Spleen (tissue), 11 donors: Measurements from ENCODE around the gene ADAMTS6. TPM values are rescaled to one million over a fixed set of nuclear protein-coding genes. Genes with fewer than 3 reads are reported as not detected.

Experiments used
- DNase-seq: peaks from one replicate; pipeline ENCODE4 v3.0.0-alpha.2; 2020
- H3K27ac ChIP-seq, 8 donors: fragments of 200-600 bp; sonication (generic) in 7 of 8; 1 replicate in 4 of 8; 2 replicates in 4 of 8; pipeline versions ENCODE4 v1.5.0 to v1.8.0; 2016 to 2021; ENCODE audit warnings: inconsistent platforms in 4 of 8, mild to moderate bottlenecking in 4 of 8, moderate library complexity in 1 of 8
- H3K27me3 ChIP-seq, 7 donors: fragments of 200-600 bp; sonication (generic) in 6 of 7; replicated peaks in 1 of 7; 1 replicate in 4 of 7; 2 replicates in 3 of 7; pipeline versions ENCODE4 v1.5.0 to v1.8.0; 2016 to 2021; ENCODE audit warnings: inconsistent platforms in 3 of 7, mild to moderate bottlenecking in 1 of 7
- H3K36me3 ChIP-seq, 6 donors: fragments of 200-600 bp; sonication (generic) in 5 of 6; 1 replicate in 4 of 6; 2 replicates in 2 of 6; pipeline versions ENCODE4 v1.5.0 to v1.8.0; 2016 to 2021; ENCODE audit warnings: inconsistent platforms in 2 of 6
- H3K4me1 ChIP-seq, 6 donors: fragments of 200-600 bp; sonication (generic) in 5 of 6; 1 replicate in 3 of 6; 2 replicates in 3 of 6; pipeline versions ENCODE4 v1.5.0 to v1.8.0; 2016 to 2021; ENCODE audit warnings: inconsistent platforms in 3 of 6
- H3K4me3 ChIP-seq, 8 donors: fragments of 200-600 bp; sonication (generic) in 7 of 8; 1 replicate in 4 of 8; 2 replicates in 4 of 8; pipeline versions ENCODE4 v1.5.0 to v1.8.0; 2016 to 2021; ENCODE audit warnings: inconsistent platforms in 4 of 8, mild to moderate bottlenecking in 4 of 8, moderate library complexity in 2 of 8
- H3K9me3 ChIP-seq, 8 donors: fragments of 200-600 bp; sonication (generic) in 7 of 8; 1 replicate in 4 of 8; 2 replicates in 4 of 8; pipeline versions ENCODE4 v1.5.0 to v1.8.0; 2016 to 2021; ENCODE audit warnings: inconsistent platforms in 4 of 8
- CTCF ChIP-seq, 11 experiments: fragments of 200-600 bp in 7 of 11; fragments of 450-650 bp in 4 of 11; sonication (generic) in 4 of 11; IDR thresholded peaks in 8 of 11; conservative IDR thresholded peaks in 3 of 11; 1 replicate in 7 of 11; 2 replicates in 4 of 11; pipeline versions ENCODE4 v1.4.0 to v1.8.0; 2016 to 2021; ENCODE audit warnings: antibody characterized with exemption in 11 of 11, inconsistent platforms in 4 of 11, mild to moderate bottlenecking in 1 of 11
- POLR2A ChIP-seq, 3 donors: fragments of 450-650 bp; IDR thresholded peaks; one replicate each; pipeline ENCODE4 v1.5.1; 2017; ENCODE audit warnings: antibody characterized with exemption in 3 of 3, mild to moderate bottlenecking in 1 of 3
- POLR2AphosphoS5 ChIP-seq, 3 donors: sonication (generic); formaldehyde crosslinking; IDR thresholded peaks; one replicate each; pipeline ENCODE4 v1.5.1; 2017; ENCODE audit warnings: antibody characterized with exemption in 3 of 3
- WGBS, 5 donors: extraction: QIAGEN DNeasy Blood & Tissue Kit in 3 of 5; methylation state at CpG; one replicate each; pipeline versions ENCODE4 v1.1.5 to v1.1.7; 2013 to 2018; 5-methylcytosine and 5-hydroxymethylcytosine counted together
- intact Hi-C: fragments of 100-400 bp; cut with DNase I; formaldehyde crosslinking; loops from one replicate; pipeline ENCODE4 v1.15.0; 2023; ENCODE audit warnings: low total_unique reads
- polyA plus RNA-seq, 3 donors: library from polyadenylated mRNA; stranded (reverse); fragments of 200-250 nt; gene quantifications; one replicate each; pipeline ENCODE4 v1.2.1, GENCODE V29; 2013
- total RNA-seq, 7 donors: library from RNA; depleted of rRNA in 3 of 7; stranded (reverse); fragments of >200 nt in 3 of 7; fragmentation: NEBNext Ultra II Directional in 4 of 7; extraction: Animal tissue kit (Norgen Biotek cat#: 25700) in 4 of 7; gene quantifications; one replicate each; pipeline versions ENCODE4 v1.1.0 to v1.2.1, GENCODE V29; 2016 to 2021
- donor health status: healthy with polysubstance abuse.
- donor health status: DM: no; HTN: no; CAD: no; lungs with moderate emphysema.
- donor health status: DM: no; HTN: no; CAD: no.
- donor health status: Bipolar disorder and iron deficiency.
- donor health status: healthy.
- donor health status: DM: no; HTN: no; CAD: no.
- donor health status: DM: yes; HTN: yes; CAD: no.

The ADAMTS6 gene
- total and polyA plus RNA-seq, 10 donors, result 1.1 to 16.4 (median 6.3) TPM

- no peak overlapping the region for H3K4me3 ChIP-seq
- no peak for DNase-seq
- no peak overlapping the region for H3K27ac ChIP-seq
- TF ChIP-seq POLR2A (IDR thresholded peaks at IDR 0.05) (no peak), CTCF (IDR thresholded peaks at IDR 0.05 in 8 of 11, conservative IDR thresholded peaks at IDR 0.05 in 3 of 11) (no peak), POLR2AphosphoS5 (IDR thresholded peaks at IDR 0.05) (no peak)
- no peaks in the 10 kb centered on the region for H3K36me3 ChIP-seq
- no peaks in the 10 kb centered on the region for H3K9me3 ChIP-seq
- intact Hi-C loops, result no loop called here
- H3K4me1 ChIP-seq, result no peaks in the 10 kb centered on the region
- WGBS, 5 donors, result 83 to 97% (median 93%) methylated on average over 1 of the region's 1 CpG
- no peaks in the 10 kb centered on the region for H3K27me3 ChIP-seq
These were observed 149.1 kb downstream of the ADAMTS6 start for GRCh38 chr5:65332591-65332990.

GRCh38 chr5:65329266-65329665 is 152.5 kb downstream of the ADAMTS6 start:
- H3K4me1 ChIP-seq, result no peaks in the 10 kb centered on the region
- no peaks in the 10 kb centered on the region for H3K36me3 ChIP-seq
- TF ChIP-seq POLR2AphosphoS5 (IDR thresholded peaks at IDR 0.05), result no peak
- TF ChIP-seq CTCF (IDR thresholded peaks at IDR 0.05 in 8 of 11, conservative IDR thresholded peaks at IDR 0.05 in 3 of 11), result no peak
- no peak for TF ChIP-seq POLR2A (IDR thresholded peaks at IDR 0.05)
- DNase-seq, result no peak
- no peak overlapping the region for H3K27ac ChIP-seq
- no peaks in the 10 kb centered on the region for H3K27me3 ChIP-seq
- no peak overlapping the region for H3K4me3 ChIP-seq
- no peaks in the 10 kb centered on the region for H3K9me3 ChIP-seq
- WGBS, 5 donors, result 69 to 86% (median 81%) methylated on average over 2 of the region's 2 CpGs
- intact Hi-C loops, result no loop called here

- intact Hi-C loops, result no loop called here
- Histone ChIP-seq H3K36me3 (no peaks in the 10 kb centered on the region), H3K27me3 (no peaks in the 10 kb centered on the region), H3K9me3 (no peaks in the 10 kb centered on the region), H3K4me1 (no peaks in the 10 kb centered on the region), H3K4me3 (no peak overlapping the region), H3K27ac (no peak overlapping the region)
- 87 to 95% (median 91%) methylated on average over 1 of the region's 1 CpG for whole genome bisulfite sequencing, 5 donors
- no peak for TF ChIP-seq POLR2AphosphoS5 (IDR thresholded peaks at IDR 0.05)
- TF ChIP-seq CTCF (IDR thresholded peaks at IDR 0.05 in 8 of 11, conservative IDR thresholded peaks at IDR 0.05 in 3 of 11), result no peak
- TF ChIP-seq POLR2A (IDR thresholded peaks at IDR 0.05), result no peak
- DNase-seq, result no peak
These were observed 154.1 kb downstream of the ADAMTS6 start for GRCh38 chr5:65327582-65327981.

DNA sequence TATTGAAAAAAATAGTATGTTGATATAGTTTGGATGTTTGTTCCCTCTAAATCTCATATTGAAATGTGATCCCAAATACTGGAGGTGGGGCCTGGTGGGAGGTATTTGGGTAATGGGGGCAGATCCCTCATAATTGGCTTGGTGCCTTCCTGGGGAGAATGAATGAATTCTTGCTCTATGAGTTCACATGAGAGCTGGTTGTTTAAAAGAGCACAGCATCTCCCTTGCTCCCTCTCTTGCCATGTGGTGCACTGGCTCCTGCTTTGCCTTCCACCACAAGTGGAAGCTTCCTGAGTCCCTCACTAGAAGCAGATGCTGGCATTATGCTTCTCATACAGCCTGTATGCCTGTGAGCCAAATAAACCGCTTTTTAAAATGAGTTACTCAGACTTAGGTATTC is 154.8 kb downstream of the ADAMTS6 start:
- no peaks in the 10 kb centered on the region for H3K9me3 ChIP-seq
- no peak for DNase-seq
- intact Hi-C loops, result no loop called here
- no peaks in the 10 kb centered on the region for H3K4me1 ChIP-seq
- no peaks in the 10 kb centered on the region for H3K36me3 ChIP-seq
- no peak overlapping the region for H3K4me3 ChIP-seq
- no peak for TF ChIP-seq CTCF (IDR thresholded peaks at IDR 0.05 in 8 of 11, conservative IDR thresholded peaks at IDR 0.05 in 3 of 11)
- no peak for TF ChIP-seq POLR2AphosphoS5 (IDR thresholded peaks at IDR 0.05)
- TF ChIP-seq POLR2A (IDR thresholded peaks at IDR 0.05), result no peak
- H3K27me3 ChIP-seq, result no peaks in the 10 kb centered on the region
- H3K27ac ChIP-seq, result no peak overlapping the region
- 81 to 90% (median 83%) methylated on average over 1 of the region's 1 CpG for whole genome bisulfite sequencing, 5 donors
